ENCODE results near the gene DOLK. TPM values are rescaled to one million over a fixed set of nuclear protein-coding genes. Genes with fewer than 3 reads are reported as not detected.

The DOLK gene
- polyA plus RNA-seq, 2 of the 4 experiments (the other 2 are of a cell fraction) = 22.8 to 25.4 TPM

DNA sequence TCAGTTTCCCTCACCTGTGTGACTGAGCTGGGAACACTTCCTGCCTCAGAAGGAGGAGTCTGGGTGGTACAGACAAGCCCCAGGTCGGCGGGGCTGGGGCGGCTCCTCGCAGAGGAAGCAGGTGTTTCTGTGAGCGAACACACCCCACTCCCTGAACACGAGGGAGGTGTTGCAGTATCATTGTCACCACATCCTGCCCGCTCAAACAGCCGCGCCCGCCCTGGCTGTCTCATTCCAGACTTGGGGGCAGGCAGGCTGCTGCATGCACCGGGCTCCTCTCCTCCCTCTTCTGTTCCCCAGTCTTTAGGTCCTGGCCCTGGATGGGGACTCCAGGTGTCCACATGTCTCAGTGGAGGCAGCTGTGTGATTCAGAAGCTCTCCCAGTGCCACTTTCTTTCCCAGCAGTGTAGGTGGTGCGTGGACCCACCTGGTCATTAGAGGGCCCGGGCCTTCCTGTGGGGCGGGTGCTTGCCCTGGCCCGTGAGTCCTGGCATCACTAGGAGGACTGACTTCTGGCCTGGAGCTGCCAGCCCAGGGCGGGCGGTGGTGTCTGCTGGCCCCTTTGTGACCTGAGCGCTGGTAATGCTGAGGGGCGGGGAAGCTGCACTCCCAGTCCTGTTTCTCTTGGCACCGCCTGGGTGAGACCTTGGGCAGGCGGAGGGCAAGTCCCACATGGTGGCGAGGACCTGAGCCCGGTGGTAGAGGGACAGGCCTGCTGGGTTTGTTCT is 44.9 kb downstream of the DOLK start:
- TF ChIP-seq CHD2 (IDR thresholded peaks at IDR 0.05; ENCODE audit: low read length, partially characterized antibody) = no peak
- TF ChIP-seq SMC3 (IDR thresholded peaks at IDR 0.05) = no peak
- TF ChIP-seq, protein P1, sequence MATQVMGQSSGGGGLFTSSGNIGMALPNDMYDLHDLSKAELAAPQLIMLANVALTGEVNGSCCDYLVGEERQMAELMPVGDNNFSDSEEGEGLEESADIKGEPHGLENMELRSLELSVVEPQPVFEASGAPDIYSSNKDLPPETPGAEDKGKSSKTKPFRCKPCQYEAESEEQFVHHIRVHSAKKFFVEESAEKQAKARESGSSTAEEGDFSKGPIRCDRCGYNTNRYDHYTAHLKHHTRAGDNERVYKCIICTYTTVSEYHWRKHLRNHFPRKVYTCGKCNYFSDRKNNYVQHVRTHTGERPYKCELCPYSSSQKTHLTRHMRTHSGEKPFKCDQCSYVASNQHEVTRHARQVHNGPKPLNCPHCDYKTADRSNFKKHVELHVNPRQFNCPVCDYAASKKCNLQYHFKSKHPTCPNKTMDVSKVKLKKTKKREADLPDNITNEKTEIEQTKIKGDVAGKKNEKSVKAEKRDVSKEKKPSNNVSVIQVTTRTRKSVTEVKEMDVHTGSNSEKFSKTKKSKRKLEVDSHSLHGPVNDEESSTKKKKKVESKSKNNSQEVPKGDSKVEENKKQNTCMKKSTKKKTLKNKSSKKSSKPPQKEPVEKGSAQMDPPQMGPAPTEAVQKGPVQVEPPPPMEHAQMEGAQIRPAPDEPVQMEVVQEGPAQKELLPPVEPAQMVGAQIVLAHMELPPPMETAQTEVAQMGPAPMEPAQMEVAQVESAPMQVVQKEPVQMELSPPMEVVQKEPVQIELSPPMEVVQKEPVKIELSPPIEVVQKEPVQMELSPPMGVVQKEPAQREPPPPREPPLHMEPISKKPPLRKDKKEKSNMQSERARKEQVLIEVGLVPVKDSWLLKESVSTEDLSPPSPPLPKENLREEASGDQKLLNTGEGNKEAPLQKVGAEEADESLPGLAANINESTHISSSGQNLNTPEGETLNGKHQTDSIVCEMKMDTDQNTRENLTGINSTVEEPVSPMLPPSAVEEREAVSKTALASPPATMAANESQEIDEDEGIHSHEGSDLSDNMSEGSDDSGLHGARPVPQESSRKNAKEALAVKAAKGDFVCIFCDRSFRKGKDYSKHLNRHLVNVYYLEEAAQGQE (IDR thresholded peaks at IDR 0.05) = no peak
- no peak for TF ChIP-seq RNF2 (IDR thresholded peaks at IDR 0.05; ENCODE audit: borderline replicate concordance, low read depth)
- TF ChIP-seq RCOR1 (IDR thresholded peaks at IDR 0.05; ENCODE audit: low read depth, low read length) = no peak
- TF ChIP-seq RAD21 (conservative IDR thresholded peaks at IDR 0.05 in 1 of 2, IDR thresholded peaks at IDR 0.05 in 1 of 2) = no peak
- TF ChIP-seq, protein P2, sequence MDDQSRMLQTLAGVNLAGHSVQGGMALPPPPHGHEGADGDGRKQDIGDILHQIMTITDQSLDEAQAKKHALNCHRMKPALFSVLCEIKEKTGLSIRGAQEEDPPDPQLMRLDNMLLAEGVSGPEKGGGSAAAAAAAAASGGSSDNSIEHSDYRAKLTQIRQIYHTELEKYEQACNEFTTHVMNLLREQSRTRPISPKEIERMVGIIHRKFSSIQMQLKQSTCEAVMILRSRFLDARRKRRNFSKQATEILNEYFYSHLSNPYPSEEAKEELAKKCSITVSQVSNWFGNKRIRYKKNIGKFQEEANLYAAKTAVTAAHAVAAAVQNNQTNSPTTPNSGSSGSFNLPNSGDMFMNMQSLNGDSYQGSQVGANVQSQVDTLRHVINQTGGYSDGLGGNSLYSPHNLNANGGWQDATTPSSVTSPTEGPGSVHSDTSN (IDR thresholded peaks at IDR 0.05) = no peak
- ChIA-PET CTCF (interaction anchor here (3.3 kb wide), 1 partner anchor 25 kb away, joined by 22 read pairs; no protein-coding TSS in a partner anchor), POLR2A (interaction anchor here (0.5 kb wide), 1 partner anchor 25 kb away, joined by 4 read pairs; no protein-coding TSS in a partner anchor)
- FAIRE-seq (no peak), DNase-seq (ENCODE audit: low read depth in 1 of 2, low spot score in 1 of 2) (no peak), ATAC-seq (peak; percentile 15 to 28; a peak in 5 of 6 replicates)
- WGBS (ENCODE audit: missing lambda C conversion rate) = 75% methylated on average over 16 of the region's 23 CpGs
- Histone ChIP-seq H3K9me3 (no peaks in the 10 kb centered on the region), H3K4me2 (peak overlapping the region; percentile 16; the same call in 1 of the 3 replicates), H3K27ac (peak overlapping the region; percentile 57 to 63), H3K4me1 (peaks cover 47% of the 10 kb centered on the region), H3K4me3 (no peak overlapping the region)

- peaks cover 47% of the 10 kb centered on the region for H3K4me1 ChIP-seq
- DNase-seq (ENCODE audit: low read depth in 1 of 2, low spot score in 1 of 2) (no peak), FAIRE-seq (no peak), ATAC-seq (peak in 1 of 2 experiments; percentile 8; a peak in 2 of 6 replicates)
- CTCF ChIA-PET = interaction anchor here (3.3 kb wide), 1 partner anchor 26 kb away, joined by 22 read pairs; no protein-coding TSS in a partner anchor
- H3K27ac ChIP-seq = peak overlapping the region; percentile 57 to 63; a peak in 5 of 6 replicates
- POLR2A ChIA-PET = no interaction called here
- H3K4me3 ChIP-seq = no peak overlapping the region
- no peaks in the 10 kb centered on the region for H3K9me3 ChIP-seq
- 83% methylated on average over 4 of the region's 5 CpGs for WGBS (ENCODE audit: missing lambda C conversion rate)
- TF ChIP-seq NFE2L2 (conservative IDR thresholded peaks at IDR 0.05; ENCODE audit: low read length) = no peak
- TF ChIP-seq NPAS2 (CRISPR knock-in tag; IDR thresholded peaks at IDR 0.05; ENCODE audit: borderline replicate concordance) = no peak
- no peak for TF ChIP-seq MAFK (IDR thresholded peaks at IDR 0.05; ENCODE audit: partially characterized antibody)
- TF ChIP-seq CBX8 (IDR thresholded peaks at IDR 0.05) = no peak
- TF ChIP-seq, protein P1 (IDR thresholded peaks at IDR 0.05) = no peak
- TF ChIP-seq CHD4 (IDR thresholded peaks at IDR 0.05; ENCODE audit: borderline replicate concordance) = no peak
- no peak for TF ChIP-seq HOXB13 (CRISPR knock-in tag; IDR thresholded peaks at IDR 0.05; ENCODE audit: low read depth)
- TF ChIP-seq SREBF2 (IDR thresholded peaks at IDR 0.05) = no peak
- TF ChIP-seq RAD21 (conservative IDR thresholded peaks at IDR 0.05 in 1 of 2, IDR thresholded peaks at IDR 0.05 in 1 of 2) = no peak
- H3K4me2 ChIP-seq = no peak overlapping the region
Measured at GRCh38 chr9:128901822-128902221, 45.6 kb downstream of the DOLK start.

Measured in A549 (cell line).